Femur (tissue), 1 donor: ENCODE results near the gene SCG5.
"Not testable (repeated sequence)": the region's sequence is repeated elsewhere in the genome, so short reads cannot be mapped to it uniquely, and the experiment has no call there.

Experiments
- DNase-seq: peaks from one replicate; pipeline ENCODE4 v3.0.0-alpha.2; 2017

SCG5 gene

GRCh38 chr15:32641517-32642059, at the start of gene SCG5:
SCG5 (plus strand) TSS chr15:32641710; CDS start chr15:32643593, 1,883 bp downstream.
- peak; percentile 61 for DNase-seq

- DNase-seq, result not testable (repeated sequence)
Measured at GRCh38 chr15:32593151-32593550, 48.4 kb upstream of the SCG5 start, which contains the start of gene GOLGA8N. GOLGA8N (plus strand) TSS chr15:32593456.

GRCh38 chr15:32609518-32609917, 32.0 kb upstream of the SCG5 start:
- DNase-seq, result not testable (repeated sequence)

- DNase-seq, result not testable (repeated sequence)
Measured at GRCh38 chr15:32610719-32611118, 30.8 kb upstream of the SCG5 start.

GRCh38 chr15:32614712-32615050, 26.8 kb upstream of the SCG5 start:
- DNase-seq, result not testable (repeated sequence)

GRCh38 chr15:32615051-32615870, 26.2 kb upstream of the SCG5 start, which contains the start of gene ARHGAP11A:
ARHGAP11A (plus strand) TSS chr15:32615504; CDS start chr15:32616212, 708 bp downstream.
- peak; percentile 88 for DNase-seq

- not testable (repeated sequence) for DNase-seq
Measured at GRCh38 chr15:32615871-32616426, 25.6 kb upstream of the SCG5 start.

GRCh38 chr15:32636410-32636809, 5.1 kb upstream of the SCG5 start:
- DNase-seq, result no peak

GRCh38 chr15:32636908-32637567, 4.5 kb upstream of the SCG5 start:
- no peak for DNase-seq

- no peak for DNase-seq
Measured at GRCh38 chr15:32637704-32638103, 3.8 kb upstream of the SCG5 start.

- DNase-seq, result no peak
Measured at GRCh38 chr15:32642667-32643435, 1.3 kb downstream of the SCG5 start.

GRCh38 chr15:32643907-32644445, 2.5 kb downstream of the SCG5 start:
- DNase-seq, result no peak

- DNase-seq, result no peak
Measured at GRCh38 chr15:32646291-32646690, 4.8 kb downstream of the SCG5 start.

GRCh38 chr15:32649342-32649741, 7.8 kb downstream of the SCG5 start:
- no peak for DNase-seq

- DNase-seq, result peak; percentile 69
Measured at GRCh38 chr15:32651229-32651837, 9.8 kb downstream of the SCG5 start.

GRCh38 chr15:32652178-32652577, 10.7 kb downstream of the SCG5 start:
- DNase-seq, result no peak

GRCh38 chr15:32656091-32656490, 14.6 kb downstream of the SCG5 start:
- DNase-seq, result no peak

GRCh38 chr15:32656496-32656895, 15.0 kb downstream of the SCG5 start:
- DNase-seq, result peak; percentile 45

- DNase-seq, result no peak
Measured at GRCh38 chr15:32657198-32657883, 15.8 kb downstream of the SCG5 start.

GRCh38 chr15:32657941-32658340, 16.4 kb downstream of the SCG5 start:
- no peak for DNase-seq
